GM19239 (cell line): Measurements from ENCODE around the gene STK4.
"Not testable (repeated sequence)": the region's sequence is repeated elsewhere in the genome, so short reads cannot be mapped to it uniquely, and the experiment has no call there.

Source experiments
- DNase-seq: peaks from one replicate; pipeline ENCODE4 v3.0.0; 2011; ENCODE audit warnings: low spot score; ENCODE audit not compliant: insufficient read length
- FAIRE-seq: peaks from 2 replicates; lab custom pipeline; 2011; peaks lifted over from hg19 to GRCh38; lab: Jason Lieb, UNC

Gene STK4

GRCh38 chr20:45019762-45020123 is 53.4 kb downstream of the STK4 start:
- DNase-seq (no peak), FAIRE-seq (no peak)

- no peak for FAIRE-seq
- DNase-seq = no peak
Measured at GRCh38 chr20:45020236-45020886, 54.0 kb downstream of the STK4 start.

GRCh38 chr20:45021631-45022030 is 55.3 kb downstream of the STK4 start:
- DNase-seq (no peak), FAIRE-seq (no peak)

- DNase-seq, FAIRE-seq: not testable (repeated sequence)
Measured at GRCh38 chr20:45023140-45023539, 56.8 kb downstream of the STK4 start.

GRCh38 chr20:45028424-45029136 is 62.3 kb downstream of the STK4 start:
- no peak for FAIRE-seq
- DNase-seq = no peak

GRCh38 chr20:45029884-45030283 is 63.6 kb downstream of the STK4 start:
- no peak for FAIRE-seq
- DNase-seq = no peak

GRCh38 chr20:45032276-45032675 is 66.0 kb downstream of the STK4 start:
- FAIRE-seq (no peak), DNase-seq (no peak)

- FAIRE-seq (no peak), DNase-seq (no peak)
Measured at GRCh38 chr20:45032781-45033180, 66.5 kb downstream of the STK4 start.

- DNase-seq (no peak), FAIRE-seq (no peak)
Measured at GRCh38 chr20:45034436-45034835, 68.1 kb downstream of the STK4 start.

- DNase-seq (no peak), FAIRE-seq (no peak)
Measured at GRCh38 chr20:45036044-45036755, 69.9 kb downstream of the STK4 start.

- DNase-seq (no peak), FAIRE-seq (no peak)
Measured at GRCh38 chr20:45037050-45037449, 70.7 kb downstream of the STK4 start.

- no peak for FAIRE-seq
- DNase-seq = no peak
Measured at GRCh38 chr20:45037635-45038034, 71.3 kb downstream of the STK4 start.

- no peak for DNase-seq
- no peak for FAIRE-seq
Measured at GRCh38 chr20:45038745-45039474, 72.6 kb downstream of the STK4 start.

GRCh38 chr20:45039475-45039820 is 73.1 kb downstream of the STK4 start:
- no peak for FAIRE-seq
- no peak for DNase-seq

- DNase-seq (no peak), FAIRE-seq (no peak)
Measured at GRCh38 chr20:45041464-45042337, 75.4 kb downstream of the STK4 start.

- no peak for DNase-seq
- FAIRE-seq = no peak
Measured at GRCh38 chr20:45042978-45043377, 76.7 kb downstream of the STK4 start.

GRCh38 chr20:45044084-45044573 is 77.8 kb downstream of the STK4 start:
- DNase-seq (peak; percentile 15), FAIRE-seq (peak; percentile 88)

- DNase-seq (no peak), FAIRE-seq (no peak)
Measured at GRCh38 chr20:45044601-45045000, 78.3 kb downstream of the STK4 start.

GRCh38 chr20:45047581-45048119 is 81.3 kb downstream of the STK4 start:
- DNase-seq (no peak), FAIRE-seq (no peak)
